OCI-LY3 (cell line): ENCODE results near the gene ACBD6.

Experiments used
- H2AFZ ChIP-seq: fragments of 200-600, 300-600 bp; shearing (Covaris generic); 2 replicates; pipeline ENCODE4 v1.6.0; 2014; ENCODE audit warnings: antibody characterized with exemption, low read depth, low read length
- H3K27ac ChIP-seq: fragments of 200-600, 300-600 bp; sonication (generic); 2 replicates; pipeline ENCODE4 v1.5.1; 2014; ENCODE audit warnings: mild to moderate bottlenecking, low read length, moderate library complexity, mixed read lengths
- H3K27me3 ChIP-seq: fragments of 200-600, 300-600 bp; sonication (generic); 2 replicates; pipeline ENCODE4 v1.6.1; 2014; ENCODE audit warnings: low read depth, low read length, mixed read lengths
- H3K36me3 ChIP-seq: fragments of 200-600, 300-600 bp; sonication (generic); replicated peaks from 2 replicates; pipeline ENCODE3; 2014; ENCODE audit warnings: low read depth, low read length, mixed read lengths
- H3K4me1 ChIP-seq: fragments of 300-600, 200-600 bp; sonication (generic); 2 replicates; pipeline ENCODE4 v1.6.1; 2014; ENCODE audit warnings: low read length, mixed read lengths
- H3K4me2 ChIP-seq: fragments of 200-600, 300-600 bp; sonication (generic); 2 replicates; pipeline ENCODE4 v1.6.1; 2014; ENCODE audit warnings: low read length, mixed read lengths
- H3K4me3 ChIP-seq: fragments of 300-600, 200-600 bp; sonication (generic); 2 replicates; pipeline ENCODE4 v1.5.1; 2014; ENCODE audit warnings: antibody characterized with exemption, mild to moderate bottlenecking, low read length, moderate library complexity
- H3K79me2 ChIP-seq: fragments of 300-600, 200-600 bp; shearing (Covaris generic); 2 replicates; pipeline ENCODE4 v1.6.1; 2014; ENCODE audit warnings: mild to moderate bottlenecking, low read length, mixed read lengths
- H3K9ac ChIP-seq: fragments of 300-600, 200-600 bp; shearing (Covaris generic); 2 replicates; pipeline ENCODE4 v1.6.0; 2014; ENCODE audit warnings: mild to moderate bottlenecking, low read length, moderate library complexity
- H3K9me3 ChIP-seq: fragments of 200-600, 300-600 bp; shearing (Covaris generic); 2 replicates; pipeline ENCODE4 v1.6.1; 2014; ENCODE audit warnings: low read length, mixed read lengths; ENCODE audit not compliant: insufficient read depth
- H4K20me1 ChIP-seq: fragments of 200-600, 300-600 bp; sonication (generic); 2 replicates; pipeline ENCODE4 v1.6.1; 2016; ENCODE audit warnings: low read length, mixed read lengths; ENCODE audit not compliant: insufficient read depth
- EZH2phosphoT487 ChIP-seq: fragments of 200-600 bp; shearing (Covaris generic); IDR thresholded peaks from 2 replicates; pipeline ENCODE4 v1.6.1; 2018; ENCODE audit warnings: antibody characterized with exemption, mixed run types, low read depth
- TF ChIP-seq, protein P1 (sequence below): fragments of 200-600, 300-600 bp; sonication (generic); IDR thresholded peaks from 2 replicates; pipeline ENCODE4 v1.5.1; 2014; ENCODE audit warnings: antibody characterized with exemption, low read length, low read depth

Gene ACBD6

GRCh38 chr1:180295999-180296398 is 206.4 kb downstream of the ACBD6 start:
- Histone ChIP-seq H3K9me3 (no peaks in the 10 kb centered on the region), H3K79me2 (no peaks in the 10 kb centered on the region), H3K27me3 (no peaks in the 10 kb centered on the region), H3K36me3 (no peaks in the 10 kb centered on the region), H3K27ac (no peak overlapping the region), H3K4me1 (no peaks in the 10 kb centered on the region), H2AFZ (no peak overlapping the region), H3K9ac (no peak overlapping the region), H3K4me2 (no peak overlapping the region), H4K20me1 (no peaks in the 10 kb centered on the region), H3K4me3 (no peak overlapping the region)
- TF ChIP-seq EZH2phosphoT487, result no peak
- TF ChIP-seq, protein P1, sequence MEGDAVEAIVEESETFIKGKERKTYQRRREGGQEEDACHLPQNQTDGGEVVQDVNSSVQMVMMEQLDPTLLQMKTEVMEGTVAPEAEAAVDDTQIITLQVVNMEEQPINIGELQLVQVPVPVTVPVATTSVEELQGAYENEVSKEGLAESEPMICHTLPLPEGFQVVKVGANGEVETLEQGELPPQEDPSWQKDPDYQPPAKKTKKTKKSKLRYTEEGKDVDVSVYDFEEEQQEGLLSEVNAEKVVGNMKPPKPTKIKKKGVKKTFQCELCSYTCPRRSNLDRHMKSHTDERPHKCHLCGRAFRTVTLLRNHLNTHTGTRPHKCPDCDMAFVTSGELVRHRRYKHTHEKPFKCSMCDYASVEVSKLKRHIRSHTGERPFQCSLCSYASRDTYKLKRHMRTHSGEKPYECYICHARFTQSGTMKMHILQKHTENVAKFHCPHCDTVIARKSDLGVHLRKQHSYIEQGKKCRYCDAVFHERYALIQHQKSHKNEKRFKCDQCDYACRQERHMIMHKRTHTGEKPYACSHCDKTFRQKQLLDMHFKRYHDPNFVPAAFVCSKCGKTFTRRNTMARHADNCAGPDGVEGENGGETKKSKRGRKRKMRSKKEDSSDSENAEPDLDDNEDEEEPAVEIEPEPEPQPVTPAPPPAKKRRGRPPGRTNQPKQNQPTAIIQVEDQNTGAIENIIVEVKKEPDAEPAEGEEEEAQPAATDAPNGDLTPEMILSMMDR, result no peak

- no peaks in the 10 kb centered on the region for H4K20me1 ChIP-seq
- no peak overlapping the region for H3K4me3 ChIP-seq
- no peak overlapping the region for H3K27ac ChIP-seq
- H3K4me2 ChIP-seq, result no peak overlapping the region
- H3K79me2 ChIP-seq, result no peaks in the 10 kb centered on the region
- H3K9me3 ChIP-seq, result no peaks in the 10 kb centered on the region
- H3K36me3 ChIP-seq, result no peaks in the 10 kb centered on the region
- no peak overlapping the region for H3K9ac ChIP-seq
- H2AFZ ChIP-seq, result no peak overlapping the region
- no peaks in the 10 kb centered on the region for H3K27me3 ChIP-seq
- no peaks in the 10 kb centered on the region for H3K4me1 ChIP-seq
- TF ChIP-seq EZH2phosphoT487, result no peak
- TF ChIP-seq, protein P1, result no peak
Measured at GRCh38 chr1:180294711-180295110, 207.7 kb downstream of the ACBD6 start.

GRCh38 chr1:180291004-180291403 is 211.4 kb downstream of the ACBD6 start:
- Histone ChIP-seq H3K9ac (no peak overlapping the region), H3K36me3 (peaks cover 3% of the 10 kb centered on the region), H3K79me2 (no peaks in the 10 kb centered on the region), H3K27me3 (no peaks in the 10 kb centered on the region), H3K27ac (no peak overlapping the region), H3K4me3 (no peak overlapping the region), H3K9me3 (no peaks in the 10 kb centered on the region), H3K4me2 (no peak overlapping the region), H2AFZ (no peak overlapping the region), H4K20me1 (no peaks in the 10 kb centered on the region), H3K4me1 (no peaks in the 10 kb centered on the region)
- TF ChIP-seq, protein P1, result no peak
- no peak for TF ChIP-seq EZH2phosphoT487

DNA sequence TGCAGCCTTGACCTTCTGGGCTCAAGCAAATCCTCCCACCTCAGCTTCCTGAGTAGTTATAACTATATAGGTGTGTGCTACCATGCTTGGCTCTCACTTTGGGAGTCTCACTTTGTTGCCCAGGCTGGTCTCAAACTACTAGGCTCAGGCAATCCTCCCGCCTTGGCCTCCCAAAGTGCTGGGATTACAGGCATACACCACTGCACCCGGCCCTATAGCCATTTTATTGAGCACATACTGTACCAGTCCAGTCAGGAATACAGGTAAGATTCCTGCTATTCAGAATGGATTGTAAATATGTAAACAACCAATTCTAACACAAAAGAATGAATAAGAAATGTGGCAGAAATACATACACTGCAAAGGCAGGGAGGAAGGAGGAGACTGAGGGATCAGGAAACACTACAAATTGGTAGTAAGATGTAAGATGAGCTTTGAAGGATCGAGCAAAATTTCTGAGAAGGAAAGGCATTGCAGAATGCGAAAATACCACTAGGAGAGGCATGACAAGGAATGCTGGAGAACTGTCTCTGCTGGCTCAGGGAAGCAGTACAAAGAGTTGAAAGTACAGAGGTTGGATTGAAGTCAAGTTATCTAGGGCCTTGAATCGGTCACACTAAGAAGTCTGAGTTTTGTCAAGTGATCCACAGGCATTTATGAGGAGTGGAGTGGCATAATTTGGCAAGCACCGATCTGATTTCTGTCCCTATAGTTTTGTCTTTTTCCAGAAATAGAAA is 211.9 kb downstream of the ACBD6 start:
- Histone ChIP-seq H3K9me3 (no peaks in the 10 kb centered on the region), H3K4me1 (no peaks in the 10 kb centered on the region), H3K36me3 (peaks cover 3% of the 10 kb centered on the region), H3K79me2 (no peaks in the 10 kb centered on the region), H3K27me3 (no peaks in the 10 kb centered on the region), H3K4me3 (no peak overlapping the region), H3K27ac (no peak overlapping the region), H4K20me1 (no peaks in the 10 kb centered on the region), H3K9ac (no peak overlapping the region), H2AFZ (no peak overlapping the region), H3K4me2 (no peak overlapping the region)
- TF ChIP-seq, protein P1, result no peak
- TF ChIP-seq EZH2phosphoT487, result no peak
